HG03175 (cell line): ENCODE data around the gene SETDB1.

Experiments used
- ATAC-seq: cut with Tn5 transposase; IDR thresholded peaks from one replicate; pipeline ENCODE4 v1.9.1; 2021; ENCODE audit warnings: mild to moderate bottlenecking, moderate library complexity; ENCODE audit not compliant: unreplicated experiment

SETDB1 gene

GRCh38 chr1:151001602-151002001 lies 75.4 kb downstream of the SETDB1 start:
- ATAC-seq: no peak

GRCh38 chr1:151002051-151002450 lies 75.9 kb downstream of the SETDB1 start:
- no peak for ATAC-seq

GRCh38 chr1:151002611-151003010 lies 76.4 kb downstream of the SETDB1 start:
- no peak for ATAC-seq

- ATAC-seq: no peak
Measured at GRCh38 chr1:151003180-151003579, 77.0 kb downstream of the SETDB1 start.

- no peak for ATAC-seq
Measured at GRCh38 chr1:151005729-151006319, 79.7 kb downstream of the SETDB1 start.

GRCh38 chr1:151006327-151007052 lies 80.3 kb downstream of the SETDB1 start, which contains the start of gene MINDY1:
Gene MINDY1 (minus strand): TSS chr1:151006902. CDS start chr1:151002617, 4,285 bp downstream.
- peak; percentile 34 for ATAC-seq

GRCh38 chr1:151007853-151008243 lies 81.7 kb downstream of the SETDB1 start:
- no peak for ATAC-seq

- peak; percentile 71 for ATAC-seq
Measured at GRCh38 chr1:151008244-151009205, 82.4 kb downstream of the SETDB1 start, which contains the start of gene PRUNE1. Gene PRUNE1 (plus strand): TSS chr1:151008449. CDS start chr1:151008633, 184 bp downstream.

GRCh38 chr1:151009206-151009587 lies 83.0 kb downstream of the SETDB1 start:
- ATAC-seq: no peak

- no peak for ATAC-seq
Measured at GRCh38 chr1:151009674-151010345, 83.6 kb downstream of the SETDB1 start.

GRCh38 chr1:151010346-151010726 lies 84.2 kb downstream of the SETDB1 start:
- ATAC-seq: no peak

GRCh38 chr1:151011154-151011850 lies 85.1 kb downstream of the SETDB1 start:
- no peak for ATAC-seq

- ATAC-seq: no peak
Measured at GRCh38 chr1:151012684-151013471, 86.7 kb downstream of the SETDB1 start.

GRCh38 chr1:151013518-151013917 lies 87.4 kb downstream of the SETDB1 start:
- ATAC-seq: no peak
